H1 (cell line): ENCODE results near the gene C9. TPM values are rescaled to one million over a fixed set of nuclear protein-coding genes. Genes with fewer than 3 reads are reported as not detected.

ENCODE experiments used
- CTCF ChIA-PET: fragments of 300-600 bp; sonication (Branson Sonifier 250); formaldehyde crosslinking; loops from one replicate; lab custom pipeline; 2021; ENCODE audit not compliant: partially characterized antibody; lab: Charles Lee
- POLR2A ChIA-PET: fragments of 300-600 bp; sonication (Branson Sonifier 250); formaldehyde crosslinking; loops from one replicate; lab custom pipeline; 2021; ENCODE audit warnings: inconsistent platforms; ENCODE audit not compliant: partially characterized antibody; lab: Charles Lee
- DNase-seq, 2 experiments: peaks; one replicate each; pipeline versions ENCODE4 v3.0.0 to v3.0.0-alpha.2; 2010 to 2022; ENCODE audit warnings: low spot score in 2 of 2, low read depth in 1 of 2, mixed read lengths in 1 of 2
- FAIRE-seq: peaks from 2 replicates; lab custom pipeline; 2011; peaks lifted over from hg19 to GRCh38; lab: Jason Lieb, UNC
- H2AFZ ChIP-seq: 2 replicates; pipeline ENCODE4 v1.8.1; 2012; ENCODE audit warnings: low read length, inconsistent platforms
- H2AK5ac ChIP-seq: 2 replicates; pipeline ENCODE4 v1.6.1; 2013; ENCODE audit warnings: low read depth, low read length
- H2BK120ac ChIP-seq: replicated peaks from 2 replicates; pipeline ENCODE3; 2013; ENCODE audit warnings: low read depth, low read length, inconsistent platforms
- H2BK12ac ChIP-seq: 2 replicates; pipeline ENCODE4 v1.6.1; 2013; ENCODE audit warnings: low read depth, low read length
- H2BK15ac ChIP-seq: 2 replicates; pipeline ENCODE4 v1.6.1; 2013; ENCODE audit warnings: low read length
- H2BK20ac ChIP-seq: 2 replicates; pipeline ENCODE4 v1.6.1; 2013; ENCODE audit warnings: low read length
- H2BK5ac ChIP-seq: 2 replicates; pipeline ENCODE4 v1.6.1; 2013; ENCODE audit warnings: low read depth, low read length
- H3K14ac ChIP-seq: 2 replicates; pipeline ENCODE4 v1.6.1; 2013; ENCODE audit warnings: inconsistent platforms; ENCODE audit not compliant: insufficient read length
- H3K18ac ChIP-seq: 2 replicates; pipeline ENCODE4 v1.6.1; 2013; ENCODE audit warnings: low read length; ENCODE audit errors: extremely low read depth
- H3K23ac ChIP-seq: 2 replicates; pipeline ENCODE4 v1.6.1; 2013; ENCODE audit warnings: inconsistent platforms; ENCODE audit not compliant: insufficient read length
- H3K23me2 ChIP-seq: 2 replicates; pipeline ENCODE4 v1.6.1; 2013; ENCODE audit warnings: low read depth, low read length
- H3K27ac ChIP-seq: 2 replicates; pipeline ENCODE4 v1.6.1; 2011; ENCODE audit warnings: low read depth, low read length, inconsistent platforms
- H3K27me3 ChIP-seq, 4 experiments: replicated peaks in 1 of 4; 1 replicate in 1 of 4; 2 replicates in 3 of 4; pipeline versions ENCODE4 v1.6.1 to v1.8.1; 2011 to 2013; ENCODE audit warnings: low read length in 3 of 4, mild to moderate bottlenecking in 3 of 4, inconsistent platforms in 2 of 4, mixed read lengths in 2 of 4, moderate library complexity in 1 of 4; ENCODE audit not compliant: control insufficient read depth in 3 of 4, insufficient read depth in 3 of 4; ENCODE audit errors: extremely low read depth in 1 of 4
- H3K36me3 ChIP-seq, 4 experiments: 2 replicates each; pipeline versions ENCODE4 v1.6.1 to v1.8.1; 2011 to 2013; ENCODE audit warnings: mild to moderate bottlenecking in 4 of 4, low read length in 3 of 4, moderate library complexity in 2 of 4, control low read depth in 1 of 4, inconsistent platforms in 1 of 4; ENCODE audit not compliant: insufficient read depth in 4 of 4, control insufficient read depth in 2 of 4
- H3K4ac ChIP-seq: replicated peaks from 2 replicates; pipeline ENCODE3; 2013; ENCODE audit warnings: low read length, low read depth, mixed read lengths, inconsistent platforms; ENCODE audit not compliant: insufficient read length
- H3K4me1 ChIP-seq, 4 experiments: replicated peaks in 1 of 4; 1 replicate in 1 of 4; 2 replicates in 3 of 4; pipeline versions ENCODE4 v1.6.1 to v1.8.1; 2011 to 2013; ENCODE audit warnings: low read length in 3 of 4, inconsistent platforms in 2 of 4, mixed read lengths in 1 of 4; ENCODE audit not compliant: insufficient read depth in 4 of 4, control insufficient read depth in 3 of 4
- H3K4me2 ChIP-seq, 2 experiments: 2 replicates each; pipeline versions ENCODE4 v1.6.1 to v1.8.1; 2011 to 2013; ENCODE audit warnings: low read depth in 2 of 2, low read length in 2 of 2, control low read depth in 1 of 2, inconsistent platforms in 1 of 2, mild to moderate bottlenecking in 1 of 2; ENCODE audit not compliant: insufficient read depth in 1 of 2
- H3K4me3 ChIP-seq, 4 experiments: fragments of 200-600, 300-600 bp in 1 of 4; sonication (generic), shearing (Covaris generic), sonication (Bioruptor Twin) in 1 of 4; 2 replicates each; pipeline versions ENCODE4 v1.5.1 to v1.8.1; 2011 to 2016; ENCODE audit warnings: low read length in 4 of 4, low read depth in 3 of 4, control low read depth in 2 of 4, inconsistent platforms in 2 of 4, mild to moderate bottlenecking in 2 of 4, mixed read lengths in 1 of 4, moderate library complexity in 1 of 4; ENCODE audit not compliant: insufficient read depth in 2 of 4; ENCODE audit errors: extremely low read depth in 1 of 4
- H3K56ac ChIP-seq: replicated peaks from 2 replicates; pipeline ENCODE3; 2013; ENCODE audit warnings: low read depth, mild to moderate bottlenecking, mixed read lengths, low read length, inconsistent platforms; ENCODE audit not compliant: insufficient read length
- H3K79me1 ChIP-seq: 2 replicates; pipeline ENCODE4 v1.6.1; 2013; ENCODE audit warnings: low read depth, low read length, control low read depth
- H3K79me2 ChIP-seq, 2 experiments: 2 replicates each; pipeline versions ENCODE4 v1.6.1 to v1.8.1; 2012 to 2013; ENCODE audit warnings: low read length in 2 of 2, mild to moderate bottlenecking in 2 of 2, inconsistent platforms in 1 of 2; ENCODE audit not compliant: insufficient read depth in 2 of 2, control insufficient read depth in 1 of 2
- H3K9ac ChIP-seq, 4 experiments: replicated peaks in 1 of 4; 1 replicate in 1 of 4; 2 replicates in 3 of 4; pipeline versions ENCODE4 v1.6.1 to v1.8.1; 2011 to 2013; ENCODE audit warnings: low read depth in 3 of 4, low read length in 3 of 4, control low read depth in 2 of 4, mild to moderate bottlenecking in 2 of 4, moderate library complexity in 2 of 4, inconsistent platforms in 1 of 4; ENCODE audit errors: extremely low read depth in 1 of 4
- H3K9me3 ChIP-seq, 2 experiments: 2 replicates each; pipeline versions ENCODE4 v1.6.1 to v1.8.1; 2012 to 2013; ENCODE audit warnings: mild to moderate bottlenecking in 2 of 2, moderate library complexity in 2 of 2, control low read depth in 1 of 2, inconsistent platforms in 1 of 2, low read depth in 1 of 2, low read length in 1 of 2, mixed read lengths in 1 of 2; ENCODE audit not compliant: insufficient read depth in 2 of 2
- H4K20me1 ChIP-seq, 2 experiments: replicated peaks in 1 of 2; 2 replicates each; pipeline versions ENCODE3 to v1.8.1; 2011 to 2013; ENCODE audit warnings: inconsistent platforms in 2 of 2, low read length in 2 of 2, mild to moderate bottlenecking in 1 of 2; ENCODE audit not compliant: insufficient read depth in 2 of 2, control insufficient read depth in 1 of 2
- H4K5ac ChIP-seq: 2 replicates; pipeline ENCODE4 v1.6.1; 2013; ENCODE audit warnings: low read length, low read depth, mixed read lengths, inconsistent platforms; ENCODE audit not compliant: insufficient read length
- H4K8ac ChIP-seq: 2 replicates; pipeline ENCODE4 v1.8.0; 2013; ENCODE audit warnings: mild to moderate bottlenecking, moderate library complexity, low read length, inconsistent platforms; ENCODE audit not compliant: insufficient read depth; ENCODE audit errors: extremely low read depth
- H4K91ac ChIP-seq: replicated peaks from 2 replicates; pipeline ENCODE3; 2013; ENCODE audit warnings: low read length, mixed read lengths, inconsistent platforms; ENCODE audit not compliant: insufficient read length
- KDM1A ChIP-seq: fragments of 200-600, 300-600 bp; sonication (generic); IDR thresholded peaks from 2 replicates; pipeline ENCODE4 v1.7.1; 2016; ENCODE audit warnings: mild to moderate bottlenecking, low read length, borderline replicate concordance
- SRF ChIP-seq: IDR thresholded peaks from 2 replicates; pipeline ENCODE4 v1.6.1; 2011; ENCODE audit warnings: mild to moderate bottlenecking, low read depth, low read length, moderate library complexity
- WGBS, 2 experiments: shearing (Covaris generic) in 1 of 2; methylation state at CpG; one replicate each; pipeline versions ENCODE4 v1.1.6 to v1.1.7; 2013 to 2015; ENCODE audit warnings: low lambda C conversion rate in 2 of 2, mixed read lengths in 2 of 2, inconsistent platforms in 1 of 2, low coverage in 1 of 2, missing lambda C conversion rate in 1 of 2; ENCODE audit not compliant: insufficient replicate concordance in 2 of 2, insufficient coverage in 1 of 2, insufficient read length in 1 of 2; ENCODE audit errors: extremely low coverage in 1 of 2, missing lambda C conversion rate in 1 of 2; 5-methylcytosine and 5-hydroxymethylcytosine counted together
- polyA plus RNA-seq, 7 experiments: library from polyadenylated mRNA; depleted of rRNA in 3 of 7; stranded (reverse) in 5 of 7; unstranded in 2 of 7; fragments of >200 nt in 5 of 7; fragments of 200-250 nt in 2 of 7; gene quantifications; 1 replicate in 5 of 7; 2 replicates in 1 of 7; 4 replicates in 1 of 7; pipeline versions ENCODE4 v1.2.1 to v1.2.3, GENCODE V29; 2011 to 2013; ENCODE audit warnings: missing spikeins in 2 of 7, mixed read lengths in 2 of 7
- total RNA-seq: library from RNA; stranded (reverse); fragmentation: NEBNext Ultra II Directional; extraction: Animal tissue kit (Norgen Biotek cat#: 25700); gene quantifications from 2 replicates; pipeline ENCODE4 v1.2.1, GENCODE V29; 2021

C9 gene
- total and polyA plus RNA-seq, 2 of the 8 experiments (the other 6 are each of a cell fraction or from before 2014, with no cell fraction given), result not detected

GRCh38 chr5:39405083-39405843, 41.0 kb upstream of the C9 start:
- Histone ChIP-seq H2BK5ac (no peak overlapping the region), H3K79me2 (no peaks in the 10 kb centered on the region), H3K18ac (no peak overlapping the region), H2AK5ac (no peak overlapping the region), H3K79me1 (no peaks in the 10 kb centered on the region), H4K91ac (no peak overlapping the region), H3K23ac (no peak overlapping the region), H3K36me3 (no peaks in the 10 kb centered on the region), H3K4me1 (no peaks in the 10 kb centered on the region; a peak in 1 of 7 replicates), H3K27ac (no peak overlapping the region), H3K4ac (no peak overlapping the region), H4K8ac (no peak overlapping the region), H3K23me2 (no peaks in the 10 kb centered on the region), H2BK20ac (no peak overlapping the region), H3K4me3 (no peak overlapping the region), H3K9ac (no peak overlapping the region), H3K27me3 (no peaks in the 10 kb centered on the region), H2BK15ac (no peak overlapping the region), H3K14ac (no peak overlapping the region), H3K9me3 (no peaks in the 10 kb centered on the region), H3K56ac (no peak overlapping the region), H4K20me1 (no peaks in the 10 kb centered on the region), H4K5ac (no peak overlapping the region), H2AFZ (no peak overlapping the region), H2BK12ac (no peak overlapping the region), H3K4me2 (no peak overlapping the region), H2BK120ac (no peak overlapping the region)
- 65% methylated on average over 5 of the region's 5 CpGs; no CpG with 5 or more reads in 1 of the 2 experiments for WGBS, 2 experiments
- ChIA-PET POLR2A (interaction anchor here (2.6 kb wide), 1 partner anchor 19 kb away, joined by 8 read pairs; the partner anchor contains the start of gene DAB2), CTCF (interaction anchor here (1.2 to 1.8 kb wide), 4 partner anchors 8 to 29 kb away, joined by 3 to 8 read pairs (median 3); no protein-coding TSS in a partner anchor)
- peak; percentile 75; the same call in 1 of the 2 replicates for TF ChIP-seq SRF
- no peak for TF ChIP-seq KDM1A
- FAIRE-seq (no peak), DNase-seq (no peak)
